Measurements from ENCODE around the gene RPL29.

RPL29 gene

DNA sequence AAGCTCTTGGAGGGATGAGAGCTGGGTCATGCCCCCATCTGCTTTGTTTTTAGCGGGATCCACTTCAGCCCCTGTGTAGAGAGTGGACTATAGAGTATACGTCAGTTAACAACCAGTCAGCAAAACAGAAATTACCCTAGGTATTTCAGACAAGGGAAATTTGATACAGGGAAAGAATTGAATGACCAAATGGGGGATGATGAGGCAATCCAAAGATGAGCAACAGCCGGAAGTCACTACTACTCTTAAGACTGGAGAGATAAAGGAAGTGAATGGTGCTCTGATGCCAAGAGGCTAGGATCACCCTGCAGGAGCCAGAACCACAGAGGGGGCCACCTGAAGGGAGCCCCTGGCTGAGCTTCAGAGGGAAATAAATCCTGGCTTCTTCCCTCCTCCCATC, 42.2 kb downstream of the RPL29 start:
- FAIRE-seq (no peak), DNase-seq (ENCODE audit: insufficient read length, low spot score) (no peak)
- TF ChIP-seq SPI1 (IDR thresholded peaks at IDR 0.05; ENCODE audit: low read depth, low read length) (no peak), TAF1 (IDR thresholded peaks at IDR 0.05; ENCODE audit: low read depth, low read length) (no peak), PAX5 (IDR thresholded peaks at IDR 0.05; ENCODE audit: insufficient read depth, low read length, severe bottlenecking) (no peak), POLR2AphosphoS5 (IDR thresholded peaks at IDR 0.05; ENCODE audit: low read depth, low read length) (no peak), POLR2A (IDR thresholded peaks at IDR 0.05; ENCODE audit: low read depth, low read length) (no peak), POU2F2 (IDR thresholded peaks at IDR 0.05; ENCODE audit: low read depth, low read length) (no peak)

DNA sequence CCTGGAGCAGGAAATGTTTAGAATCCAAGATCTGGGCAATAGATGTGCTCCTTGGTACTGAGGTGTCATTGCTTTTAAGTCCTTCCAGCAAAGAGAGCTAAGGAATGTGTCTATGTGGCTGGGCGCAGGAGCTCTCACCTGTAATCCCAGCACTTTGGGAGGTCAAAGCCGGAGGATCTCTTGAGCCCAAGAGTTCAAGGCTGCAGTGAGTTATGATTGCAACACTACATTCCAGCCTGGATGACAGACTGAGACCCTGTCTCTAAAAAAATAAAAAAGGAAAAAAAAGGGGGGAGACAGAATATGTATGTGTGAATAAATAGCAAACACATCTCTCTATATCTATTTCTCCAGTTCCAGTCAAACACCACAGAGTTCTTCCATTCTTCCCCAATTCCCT, 44.8 kb downstream of the RPL29 start:
- DNase-seq (ENCODE audit: insufficient read length, low spot score), result no peak
- TF ChIP-seq POU2F2 (IDR thresholded peaks at IDR 0.05; ENCODE audit: low read depth, low read length) (no peak), PAX5 (IDR thresholded peaks at IDR 0.05; ENCODE audit: insufficient read depth, low read length, severe bottlenecking) (no peak), POLR2AphosphoS5 (IDR thresholded peaks at IDR 0.05; ENCODE audit: low read depth, low read length) (no peak), TAF1 (IDR thresholded peaks at IDR 0.05; ENCODE audit: low read depth, low read length) (no peak), POLR2A (IDR thresholded peaks at IDR 0.05; ENCODE audit: low read depth, low read length) (no peak), SPI1 (IDR thresholded peaks at IDR 0.05; ENCODE audit: low read depth, low read length) (no peak)
- FAIRE-seq, result no peak

DNA sequence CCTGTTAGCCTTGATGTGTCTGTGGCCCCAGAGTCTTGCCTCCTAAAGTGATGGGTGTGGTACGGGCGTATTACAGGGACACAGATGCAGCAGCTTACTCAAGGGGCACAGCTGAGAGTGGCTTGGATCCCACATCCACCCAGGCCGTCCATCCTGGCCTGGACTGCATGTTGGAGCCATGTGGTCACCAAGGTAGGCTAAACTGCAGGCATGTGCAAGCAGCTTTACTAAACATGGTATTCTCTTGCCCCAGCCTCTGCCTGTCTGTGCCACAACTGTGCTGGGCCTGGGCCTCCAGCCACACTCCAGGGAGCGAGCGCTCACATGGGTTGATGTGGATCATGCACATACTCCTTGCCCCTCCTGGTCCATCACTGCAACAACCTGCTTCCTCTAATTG, 46.6 kb downstream of the RPL29 start:
- FAIRE-seq, result no peak
- TF ChIP-seq PAX5 (IDR thresholded peaks at IDR 0.05; ENCODE audit: insufficient read depth, low read length, severe bottlenecking) (no peak), POLR2AphosphoS5 (IDR thresholded peaks at IDR 0.05; ENCODE audit: low read depth, low read length) (no peak), POLR2A (IDR thresholded peaks at IDR 0.05; ENCODE audit: low read depth, low read length) (no peak), POU2F2 (IDR thresholded peaks at IDR 0.05; ENCODE audit: low read depth, low read length) (no peak), TAF1 (IDR thresholded peaks at IDR 0.05; ENCODE audit: low read depth, low read length) (no peak), SPI1 (IDR thresholded peaks at IDR 0.05; ENCODE audit: low read depth, low read length) (no peak)

DNA sequence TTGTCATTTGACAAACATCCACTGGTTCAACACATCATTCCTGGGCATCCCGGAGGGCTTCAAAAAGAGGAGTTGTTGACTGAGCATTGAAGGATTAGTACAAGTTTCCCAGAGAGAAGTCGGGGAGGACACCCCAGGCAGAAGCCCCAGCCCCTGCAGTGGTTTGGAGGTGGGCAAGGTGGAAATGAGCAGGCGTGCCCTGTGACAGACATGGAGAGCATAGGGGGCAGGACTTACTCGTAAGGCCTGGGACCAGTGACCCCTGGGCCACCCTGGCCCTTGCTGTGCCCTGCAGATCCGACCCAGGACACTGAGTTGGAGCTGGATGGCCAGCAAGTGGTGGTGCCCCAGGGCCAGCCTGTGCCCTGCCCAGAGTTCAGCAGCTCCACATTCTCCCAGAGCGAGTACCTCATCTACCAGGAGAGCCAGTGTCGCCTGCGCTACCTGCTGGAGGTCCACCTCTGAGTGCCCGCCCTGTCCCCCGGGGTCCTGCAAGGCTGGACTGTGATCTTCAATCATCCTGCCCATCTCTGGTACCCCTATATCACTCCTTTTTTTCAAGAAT, 47.6 kb downstream of the RPL29 start:
- TF ChIP-seq POU2F2 (IDR thresholded peaks at IDR 0.05; ENCODE audit: low read depth, low read length), result no peak
- TF ChIP-seq TAF1 (IDR thresholded peaks at IDR 0.05; ENCODE audit: low read depth, low read length), result no peak
- TF ChIP-seq PAX5 (IDR thresholded peaks at IDR 0.05; ENCODE audit: insufficient read depth, low read length, severe bottlenecking), result no peak
- TF ChIP-seq POLR2A (IDR thresholded peaks at IDR 0.05; ENCODE audit: low read depth, low read length), result no peak
- no peak for TF ChIP-seq SPI1 (IDR thresholded peaks at IDR 0.05; ENCODE audit: low read depth, low read length)
- TF ChIP-seq POLR2AphosphoS5 (IDR thresholded peaks at IDR 0.05; ENCODE audit: low read depth, low read length), result no peak
- FAIRE-seq (no peak), DNase-seq (ENCODE audit: insufficient read length, low spot score) (no peak)

More for the DNA sequence above, 46.6 kb downstream of the RPL29 start:
- DNase-seq (ENCODE audit: insufficient read length, low spot score), result no peak

DNA sequence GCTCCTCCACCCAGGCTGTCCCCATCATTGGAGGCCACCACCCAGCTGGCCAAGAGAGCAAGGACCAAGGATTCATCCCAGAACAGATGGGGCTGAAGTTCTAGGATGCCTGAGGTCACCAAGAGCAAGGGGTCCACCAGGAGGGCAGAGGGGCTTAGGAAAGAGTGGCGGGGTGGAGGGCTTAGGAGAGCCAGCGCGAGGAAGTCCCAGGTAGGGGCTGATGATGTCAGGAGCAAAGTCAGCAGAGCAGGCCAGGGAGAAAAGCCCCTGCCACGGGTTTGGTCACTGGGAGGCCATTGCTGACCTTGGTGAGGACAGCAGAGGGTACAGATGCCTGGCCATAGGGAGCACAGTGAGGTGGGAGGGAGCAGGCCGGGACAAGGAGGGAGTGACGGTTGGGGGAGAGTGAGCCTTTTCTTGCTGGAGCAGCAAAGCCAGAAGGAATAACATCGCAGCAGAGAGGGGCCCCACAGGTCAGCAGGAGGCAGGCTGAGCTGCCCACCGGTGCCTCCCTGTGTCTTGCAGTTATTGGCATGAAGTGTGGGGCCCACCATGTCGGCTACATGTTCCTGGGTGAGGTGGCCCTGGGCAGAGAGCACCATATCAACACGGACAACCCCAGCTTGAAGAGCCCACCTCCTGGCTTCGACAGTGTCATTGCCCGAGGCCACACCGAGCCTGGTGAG, 48.3 kb downstream of the RPL29 start:
- no peak for FAIRE-seq
- DNase-seq (ENCODE audit: insufficient read length, low spot score), result no peak
- TF ChIP-seq POLR2AphosphoS5 (IDR thresholded peaks at IDR 0.05; ENCODE audit: low read depth, low read length) (no peak), PAX5 (IDR thresholded peaks at IDR 0.05; ENCODE audit: insufficient read depth, low read length, severe bottlenecking) (no peak), POU2F2 (IDR thresholded peaks at IDR 0.05; ENCODE audit: low read depth, low read length) (no peak), POLR2A (IDR thresholded peaks at IDR 0.05; ENCODE audit: low read depth, low read length) (no peak), SPI1 (IDR thresholded peaks at IDR 0.05; ENCODE audit: low read depth, low read length) (no peak), TAF1 (IDR thresholded peaks at IDR 0.05; ENCODE audit: low read depth, low read length) (no peak)

DNA sequence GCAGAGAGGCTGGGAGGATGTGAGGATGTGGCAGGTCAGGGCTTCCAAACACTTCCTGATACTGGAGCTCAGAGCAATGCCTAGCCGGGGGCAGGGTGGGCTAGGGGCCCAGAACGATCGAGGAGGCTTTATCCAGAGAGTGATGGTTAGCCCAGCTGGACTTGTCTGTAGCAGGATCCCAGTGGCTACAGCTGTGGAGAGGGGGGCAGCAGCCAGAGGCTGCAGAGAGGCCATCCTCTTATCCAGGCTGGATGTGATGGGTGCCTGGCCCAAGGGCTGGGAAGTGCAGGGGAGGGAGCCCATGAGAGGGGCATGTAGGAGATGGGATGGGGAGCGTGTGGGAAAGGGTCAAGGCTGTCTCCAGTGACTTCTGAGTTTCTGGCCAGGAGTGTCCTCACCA, 48.9 kb downstream of the RPL29 start:
- DNase-seq (ENCODE audit: insufficient read length, low spot score), result no peak
- FAIRE-seq, result no peak
- TF ChIP-seq SPI1 (IDR thresholded peaks at IDR 0.05; ENCODE audit: low read depth, low read length), result no peak
- no peak for TF ChIP-seq POLR2AphosphoS5 (IDR thresholded peaks at IDR 0.05; ENCODE audit: low read depth, low read length)
- no peak for TF ChIP-seq POLR2A (IDR thresholded peaks at IDR 0.05; ENCODE audit: low read depth, low read length)
- no peak for TF ChIP-seq PAX5 (IDR thresholded peaks at IDR 0.05; ENCODE audit: insufficient read depth, low read length, severe bottlenecking)
- no peak for TF ChIP-seq TAF1 (IDR thresholded peaks at IDR 0.05; ENCODE audit: low read depth, low read length)
- TF ChIP-seq POU2F2 (IDR thresholded peaks at IDR 0.05; ENCODE audit: low read depth, low read length), result no peak

DNA sequence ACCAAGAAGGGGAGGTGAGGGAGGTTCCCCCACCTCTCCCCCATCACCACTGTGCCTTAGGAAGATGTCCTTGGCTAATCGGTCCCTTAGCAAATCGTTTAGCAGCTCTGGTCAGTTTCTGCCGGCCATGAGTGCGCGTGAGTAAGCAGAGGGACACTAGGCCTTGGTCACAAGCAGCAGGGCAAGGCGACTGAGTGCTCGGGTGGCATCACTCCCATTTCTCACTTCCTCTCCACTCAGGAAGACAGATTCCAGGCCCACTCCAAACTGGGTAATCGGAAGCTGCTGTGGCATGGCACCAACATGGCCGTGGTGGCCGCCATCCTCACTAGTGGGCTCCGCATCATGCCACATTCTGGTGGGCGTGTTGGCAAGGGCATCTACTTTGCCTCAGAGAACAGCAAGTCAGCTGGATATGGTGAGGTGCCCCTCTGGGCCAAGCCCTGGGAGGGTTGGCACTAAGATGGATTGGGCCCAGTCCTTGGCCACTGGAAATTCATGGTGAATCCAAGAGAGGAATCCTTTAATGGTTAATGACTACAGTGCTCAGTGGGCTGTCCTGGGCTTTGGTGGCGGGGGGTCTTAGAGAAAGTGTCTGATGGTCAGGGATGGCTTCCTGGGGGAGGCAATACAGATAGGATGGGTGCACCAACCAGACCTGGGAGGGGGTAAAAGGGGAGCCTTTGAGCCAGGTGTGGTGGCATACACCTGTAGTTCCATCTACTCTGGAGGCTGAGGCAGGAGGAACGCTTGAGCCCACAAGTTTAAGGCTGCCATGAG, 49.6 kb downstream of the RPL29 start:
- TF ChIP-seq PAX5 (IDR thresholded peaks at IDR 0.05; ENCODE audit: insufficient read depth, low read length, severe bottlenecking) (no peak), SPI1 (IDR thresholded peaks at IDR 0.05; ENCODE audit: low read depth, low read length) (no peak), TAF1 (IDR thresholded peaks at IDR 0.05; ENCODE audit: low read depth, low read length) (no peak), POLR2AphosphoS5 (IDR thresholded peaks at IDR 0.05; ENCODE audit: low read depth, low read length) (no peak), POLR2A (IDR thresholded peaks at IDR 0.05; ENCODE audit: low read depth, low read length) (no peak), POU2F2 (IDR thresholded peaks at IDR 0.05; ENCODE audit: low read depth, low read length) (no peak)
- no peak for DNase-seq (ENCODE audit: insufficient read length, low spot score)
- FAIRE-seq, result no peak

DNA sequence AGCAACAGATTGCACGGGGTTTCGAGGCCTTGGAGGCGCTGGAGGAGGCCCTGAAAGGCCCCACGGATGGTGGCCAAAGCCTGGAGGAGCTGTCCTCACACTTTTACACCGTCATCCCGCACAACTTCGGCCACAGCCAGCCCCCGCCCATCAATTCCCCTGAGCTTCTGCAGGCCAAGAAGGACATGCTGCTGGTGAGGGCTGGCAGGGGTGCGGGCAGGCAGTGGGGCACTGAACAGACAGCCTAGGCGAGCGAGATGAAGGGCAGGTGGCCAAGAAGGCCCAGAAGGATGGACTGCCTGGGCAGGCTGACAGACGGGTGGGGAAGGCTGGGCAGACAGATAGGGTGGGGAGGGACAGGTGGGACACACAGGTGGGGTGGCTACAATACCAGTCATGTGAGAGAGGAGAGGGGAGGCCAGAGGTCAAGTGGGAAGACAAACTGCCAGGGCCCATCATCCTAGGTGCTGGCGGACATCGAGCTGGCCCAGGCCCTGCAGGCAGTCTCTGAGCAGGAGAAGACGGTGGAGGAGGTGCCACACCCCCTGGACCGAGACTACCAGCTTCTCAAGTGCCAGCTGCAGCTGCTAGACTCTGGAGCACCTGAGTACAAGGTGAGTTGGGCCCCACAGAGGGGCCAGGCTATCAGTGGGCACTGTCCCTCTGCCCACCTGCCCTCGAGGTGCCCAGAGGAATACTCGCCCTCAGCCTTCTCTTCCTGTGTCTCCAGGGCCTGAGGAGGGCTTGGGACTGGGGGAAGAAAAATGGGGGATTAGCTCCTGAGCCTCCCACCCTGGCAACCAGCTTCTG, 50.5 kb downstream of the RPL29 start:
- FAIRE-seq (no peak), DNase-seq (ENCODE audit: insufficient read length, low spot score) (no peak)
- TF ChIP-seq TAF1 (IDR thresholded peaks at IDR 0.05; ENCODE audit: low read depth, low read length), result no peak
- TF ChIP-seq PAX5 (IDR thresholded peaks at IDR 0.05; ENCODE audit: insufficient read depth, low read length, severe bottlenecking), result no peak
- TF ChIP-seq POLR2AphosphoS5 (IDR thresholded peaks at IDR 0.05; ENCODE audit: low read depth, low read length), result no peak
- TF ChIP-seq POU2F2 (IDR thresholded peaks at IDR 0.05; ENCODE audit: low read depth, low read length), result no peak
- TF ChIP-seq SPI1 (IDR thresholded peaks at IDR 0.05; ENCODE audit: low read depth, low read length), result no peak
